ENCODE data around the gene STYX.
"Not testable (repeated sequence)": the region's sequence is repeated elsewhere in the genome, so short reads cannot be mapped to it uniquely, and the experiment has no call there.

Gene STYX

GRCh38 chr14:52711666-52712065 lies 18.3 kb upstream of the STYX start:
- Histone ChIP-seq H3K9me3 (replicated peaks in 1 of 11) (peaks cover 0 to 6% (median 0%) of the 10 kb centered on the region in 11 experiments; a peak in 2 of 22 replicates), H3K27me3 (no peaks in the 10 kb centered on the region), H3K36me3 (peaks cover 79 to 86% (median 84%) of the 10 kb centered on the region in 11 experiments), H4K20me1 (peaks cover 0 to 86% (median 25%) of the 10 kb centered on the region in 11 experiments; a peak in 16 of 22 replicates), H3K4me3 (no peak overlapping the region), H3K4me1 (peaks cover 11 to 70% (median 27%) of the 10 kb centered on the region in 10 experiments), H3K9ac (no peak overlapping the region), H3K4me2 (no peak overlapping the region), H3K27ac (no peak overlapping the region)
- no peak for TF ChIP-seq Cebpa-rat (IDR thresholded peaks at IDR 0.05)

GRCh38 chr14:52716155-52716554 lies 13.8 kb upstream of the STYX start:
- Histone ChIP-seq H3K4me1 (peaks cover 0 to 40% (median 10%) of the 10 kb centered on the region in 10 experiments; a peak in 12 of 20 replicates), H4K20me1 (peaks cover 0 to 56% (median 11%) of the 10 kb centered on the region in 11 experiments; a peak in 12 of 22 replicates), H3K27ac (peak overlapping the region in 6 of 11 experiments; percentile 37 to 74 (median 68); a peak in 11 of 22 replicates), H3K4me3 (0 out of 20 replicates have a peak overlapping the region, but pooled peaks of 1 of the 10 experiments have one; percentile 3), H3K9ac (peak overlapping the region in 2 of 11 experiments; percentile 38 to 48; a peak in 2 of 22 replicates), H3K27me3 (no peaks in the 10 kb centered on the region), H3K4me2 (peak overlapping the region in 5 of 11 experiments; percentile 49 to 78 (median 72); a peak in 10 of 22 replicates), H3K9me3 (replicated peaks in 1 of 11) (peaks cover 0 to 8% (median 0%) of the 10 kb centered on the region in 11 experiments; a peak in 2 of 22 replicates), H3K36me3 (peaks cover 92 to 100% (median 99%) of the 10 kb centered on the region in 11 experiments)
- peak in 3 of 11 experiments; percentile 13 to 54 (median 27); a peak in 2 of 22 replicates for TF ChIP-seq Cebpa-rat (IDR thresholded peaks at IDR 0.05)

- H3K27ac ChIP-seq = no peak overlapping the region
- no peaks in the 10 kb centered on the region for H3K27me3 ChIP-seq
- H3K9ac ChIP-seq = no peak overlapping the region
- H3K4me3 ChIP-seq = no peak overlapping the region
- peaks cover 7 to 66% (median 48%) of the 10 kb centered on the region in 11 experiments; a peak in 21 of 22 replicates for H4K20me1 ChIP-seq
- peaks cover 18 to 33% (median 26%) of the 10 kb centered on the region in 10 experiments for H3K4me1 ChIP-seq
- H3K4me2 ChIP-seq = peak overlapping the region; percentile 25 to 47 (median 42); a peak in 16 of 22 replicates
- peaks cover 93 to 100% (median 99%) of the 10 kb centered on the region in 11 experiments for H3K36me3 ChIP-seq
- no peaks in the 10 kb centered on the region for H3K9me3 ChIP-seq (replicated peaks in 1 of 11)
- no peak for TF ChIP-seq Cebpa-rat (IDR thresholded peaks at IDR 0.05)
Observed at GRCh38 chr14:52723514-52724359, 6.2 kb upstream of the STYX start.

- Histone ChIP-seq H3K9ac (no peak overlapping the region), H3K27ac (no peak overlapping the region), H3K4me1 (peaks cover 22 to 38% (median 30%) of the 10 kb centered on the region in 10 experiments), H4K20me1 (peaks cover 10 to 71% (median 48%) of the 10 kb centered on the region in 11 experiments; a peak in 21 of 22 replicates), H3K4me2 (no peak overlapping the region), H3K27me3 (no peaks in the 10 kb centered on the region), H3K4me3 (no peak overlapping the region), H3K9me3 (replicated peaks in 1 of 11) (no peaks in the 10 kb centered on the region), H3K36me3 (peaks cover 92 to 99% (median 97%) of the 10 kb centered on the region in 11 experiments)
- TF ChIP-seq Cebpa-rat (IDR thresholded peaks at IDR 0.05) = no peak
Observed at GRCh38 chr14:52724360-52724644, 5.7 kb upstream of the STYX start.

GRCh38 chr14:52727509-52727908 lies 2.5 kb upstream of the STYX start:
- H3K4me1 ChIP-seq = peaks cover 18 to 42% (median 36%) of the 10 kb centered on the region in 10 experiments
- not testable (repeated sequence) for H3K27ac ChIP-seq; H3K27me3 ChIP-seq; H3K4me2 ChIP-seq; H3K9ac ChIP-seq; H3K9me3 ChIP-seq (replicated peaks in 1 of 11); H3K4me3 ChIP-seq
- peaks cover 65 to 76% (median 71%) of the 10 kb centered on the region in 11 experiments for H3K36me3 ChIP-seq
- peaks cover 8 to 65% (median 37%) of the 10 kb centered on the region in 11 experiments; a peak in 20 of 22 replicates for H4K20me1 ChIP-seq

- Histone ChIP-seq H3K4me1 (peaks cover 6 to 31% (median 22%) of the 10 kb centered on the region in 10 experiments; a peak in 18 of 20 replicates), H4K20me1 (peaks cover 3 to 56% (median 23%) of the 10 kb centered on the region in 11 experiments; a peak in 18 of 22 replicates), H3K4me3 (peak overlapping the region in 1 of 10 experiments; percentile 97; a peak in 1 of 20 replicates), H3K27ac (peak overlapping the region in 1 of 11 experiments; percentile 4; a peak in 1 of 22 replicates), H3K36me3 (peaks cover 65 to 76% (median 71%) of the 10 kb centered on the region in 11 experiments), H3K4me2 (peak overlapping the region in 10 of 11 experiments; percentile 32 to 77 (median 54); a peak in 14 of 22 replicates), H3K9ac (peak overlapping the region in 2 of 11 experiments; percentile 36 to 91; a peak in 1 of 22 replicates)
- H3K27me3 ChIP-seq; H3K9me3 ChIP-seq (replicated peaks in 1 of 11): not testable (repeated sequence)
Observed at GRCh38 chr14:52729035-52729434, 931 bp upstream of the STYX start.

- Histone ChIP-seq H3K4me2 (peak overlapping the region; percentile 31 to 77 (median 56); a peak in 20 of 22 replicates), H3K4me3 (peak overlapping the region in 8 of 10 experiments; percentile 20 to 100 (median 86); a peak in 12 of 20 replicates), H3K36me3 (peaks cover 65 to 76% (median 71%) of the 10 kb centered on the region in 11 experiments), H3K27ac (peak overlapping the region in 4 of 11 experiments; percentile 4 to 39 (median 16); a peak in 2 of 22 replicates), H3K9ac (peak overlapping the region in 7 of 11 experiments; percentile 6 to 91 (median 43); a peak in 5 of 22 replicates), H3K4me1 (peaks cover 6 to 29% (median 21%) of the 10 kb centered on the region in 10 experiments; a peak in 18 of 20 replicates), H4K20me1 (peaks cover 0 to 51% (median 19%) of the 10 kb centered on the region in 11 experiments; a peak in 14 of 22 replicates), H3K27me3 (no peaks in the 10 kb centered on the region), H3K9me3 (replicated peaks in 1 of 11) (peaks cover 0 to 9% (median 0%) of the 10 kb centered on the region in 11 experiments; a peak in 2 of 22 replicates)
- no peak for TF ChIP-seq Cebpa-rat (IDR thresholded peaks at IDR 0.05)
Observed at GRCh38 chr14:52729585-52729924, 411 bp upstream of the STYX start.

GRCh38 chr14:52730709-52731111 lies 744 bp downstream of the STYX start:
- H4K20me1 ChIP-seq = peaks cover 0 to 39% (median 12%) of the 10 kb centered on the region in 11 experiments; a peak in 14 of 22 replicates
- no peaks in the 10 kb centered on the region for H3K27me3 ChIP-seq
- H3K9ac ChIP-seq = peak overlapping the region; percentile 88 to 95 (median 91)
- peak overlapping the region; percentile 78 to 100 (median 94) for H3K4me3 ChIP-seq
- H3K27ac ChIP-seq = peak overlapping the region; percentile 80 to 92 (median 85)
- peaks cover 6 to 38% (median 21%) of the 10 kb centered on the region in 10 experiments; a peak in 18 of 20 replicates for H3K4me1 ChIP-seq
- H3K9me3 ChIP-seq (replicated peaks in 1 of 11) = peaks cover 0 to 9% (median 0%) of the 10 kb centered on the region in 11 experiments; a peak in 2 of 22 replicates
- no peak for TF ChIP-seq Cebpa-rat (IDR thresholded peaks at IDR 0.05)
- peaks cover 55 to 74% (median 63%) of the 10 kb centered on the region in 11 experiments for H3K36me3 ChIP-seq
- peak overlapping the region; percentile 61 to 95 (median 87) for H3K4me2 ChIP-seq
